Smooth muscle cell (in vitro differentiated cells): ENCODE data around the gene NHLRC1. TPM values are rescaled to one million over a fixed set of nuclear protein-coding genes. Genes with fewer than 3 reads are reported as not detected.

Experiments used
- DNase-seq: peaks from one replicate; lab custom pipeline; 2025; ENCODE audit not compliant: unreplicated experiment; lab: John Stamatoyannopoulos, UW
- H2AFZ ChIP-seq: fragments of 200-600 bp; sonication (generic); 2 replicates; pipeline ENCODE4 v1.6.0; 2016; ENCODE audit warnings: antibody characterized with exemption, low read depth, mild to moderate bottlenecking
- H3F3A ChIP-seq: fragments of 200-600 bp; sonication (generic); 2 replicates; pipeline ENCODE4 v1.6.0; 2017; ENCODE audit warnings: antibody characterized with exemption, low read depth
- H3K27ac ChIP-seq: fragments of 200-600 bp; sonication (generic); 2 replicates; pipeline ENCODE4 v1.5.1; 2016; ENCODE audit warnings: low read depth, mild to moderate bottlenecking
- H3K27me3 ChIP-seq: fragments of 200-600 bp; sonication (generic); 2 replicates; pipeline ENCODE4 v1.6.1; 2016; ENCODE audit warnings: low read depth, mild to moderate bottlenecking
- H3K36me3 ChIP-seq: fragments of 200-600 bp; sonication (generic); 2 replicates; pipeline ENCODE4 v1.5.1; 2016; ENCODE audit warnings: low read depth
- H3K4me1 ChIP-seq: fragments of 200-600 bp; sonication (generic); 2 replicates; pipeline ENCODE4 v1.5.1; 2016; ENCODE audit warnings: low read depth
- H3K4me2 ChIP-seq: fragments of 200-600 bp; sonication (generic); 2 replicates; pipeline ENCODE4 v1.6.0; 2016; ENCODE audit warnings: mild to moderate bottlenecking
- H3K4me3 ChIP-seq: fragments of 200-600 bp; sonication (generic); 2 replicates; pipeline ENCODE4 v1.5.1; 2016; ENCODE audit warnings: mild to moderate bottlenecking
- H3K79me2 ChIP-seq: fragments of 200-600 bp; sonication (generic); 2 replicates; pipeline ENCODE4 v1.6.0; 2016; ENCODE audit warnings: low read depth, mild to moderate bottlenecking
- H3K9ac ChIP-seq: fragments of 200-600 bp; sonication (generic); 2 replicates; pipeline ENCODE4 v1.6.0; 2016; ENCODE audit warnings: low read depth
- H3K9me3 ChIP-seq: fragments of 200-600 bp; sonication (generic); replicated peaks from 2 replicates; pipeline ENCODE4 v1.5.1; 2016; ENCODE audit warnings: low read depth
- H4K20me1 ChIP-seq: fragments of 200-600 bp; sonication (generic); 2 replicates; pipeline ENCODE4 v1.6.0; 2016; ENCODE audit warnings: low read depth
- WGBS: methylation state at CpG from one replicate; pipeline ENCODE4 v1.1.7; 2016; ENCODE audit warnings: low lambda C conversion rate; 5-methylcytosine and 5-hydroxymethylcytosine counted together
- polyA plus RNA-seq: library from polyadenylated mRNA; unstranded; fragments of >200 nt; fragmentation: Nextera tagmentation; extraction: Ambion mirVana; gene quantifications from 2 replicates; pipeline ENCODE4 v1.2.1, GENCODE V29; 2016
- total RNA-seq: library from RNA; depleted of rRNA; stranded (reverse); fragments of >200 nt; gene quantifications from 2 replicates; pipeline ENCODE4 v1.2.3, GENCODE V29; 2014
- TF ChIP-seq, protein P1 (sequence below): fragments of 200-600 bp; sonication (generic); IDR thresholded peaks from 2 replicates; pipeline ENCODE4 v1.5.1; 2017; ENCODE audit warnings: borderline replicate concordance, mild to moderate bottlenecking, antibody characterized with exemption; ENCODE audit not compliant: insufficient read depth, poor library complexity, severe bottlenecking

NHLRC1 gene
- total and polyA plus RNA-seq, 2 experiments from 2014 or later = 0.42 to 0.85 TPM

DNA sequence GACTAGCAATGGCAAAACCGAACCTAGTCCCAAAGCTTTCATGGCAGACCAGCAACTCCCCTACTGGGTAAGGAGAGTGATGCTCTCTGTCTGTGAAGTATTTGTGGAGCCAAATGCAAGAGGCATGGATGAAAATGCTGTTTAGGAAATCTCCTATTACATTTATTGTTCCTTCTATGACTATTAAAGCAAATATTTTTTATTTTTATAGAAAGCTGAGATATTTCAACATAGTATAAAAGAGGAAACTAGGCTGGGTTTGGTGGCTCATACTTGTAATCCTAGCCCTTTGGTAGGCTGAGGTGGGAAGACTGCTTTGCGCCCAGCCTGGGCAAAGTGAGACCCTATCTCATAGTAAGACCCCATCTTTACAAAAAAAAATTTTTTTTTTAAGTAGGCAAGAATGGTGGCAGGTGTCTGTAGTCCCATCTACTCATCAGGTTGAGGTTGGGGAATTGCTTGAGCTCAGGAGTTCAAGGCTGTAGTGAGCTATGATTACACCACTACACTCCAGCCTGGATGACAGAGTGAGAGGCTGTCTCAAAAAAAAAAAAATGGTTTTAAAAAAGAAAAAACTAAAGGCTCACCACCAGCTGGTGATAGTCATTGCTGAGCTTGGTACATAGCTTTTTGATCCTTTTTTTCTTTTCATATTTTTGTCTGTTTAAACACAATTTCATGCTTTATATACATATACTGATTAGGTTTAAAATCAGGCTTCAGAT lies 44.0 kb upstream of the NHLRC1 start:
- Histone ChIP-seq H3K36me3 (peaks cover 13% of the 10 kb centered on the region), H3K27ac (no peak overlapping the region), H3K9ac (no peak overlapping the region), H3K4me3 (no peak overlapping the region), H4K20me1 (no peaks in the 10 kb centered on the region), H3K4me2 (no peak overlapping the region), H2AFZ (no peak overlapping the region), H3K79me2 (no peaks in the 10 kb centered on the region), H3K27me3 (no peaks in the 10 kb centered on the region), H3K9me3 (no peaks in the 10 kb centered on the region), H3K4me1 (no peaks in the 10 kb centered on the region), H3F3A (no peaks in the 10 kb centered on the region)
- WGBS = 96% methylated on average over 2 of the region's 2 CpGs
- no peak for DNase-seq
- TF ChIP-seq, protein P1, sequence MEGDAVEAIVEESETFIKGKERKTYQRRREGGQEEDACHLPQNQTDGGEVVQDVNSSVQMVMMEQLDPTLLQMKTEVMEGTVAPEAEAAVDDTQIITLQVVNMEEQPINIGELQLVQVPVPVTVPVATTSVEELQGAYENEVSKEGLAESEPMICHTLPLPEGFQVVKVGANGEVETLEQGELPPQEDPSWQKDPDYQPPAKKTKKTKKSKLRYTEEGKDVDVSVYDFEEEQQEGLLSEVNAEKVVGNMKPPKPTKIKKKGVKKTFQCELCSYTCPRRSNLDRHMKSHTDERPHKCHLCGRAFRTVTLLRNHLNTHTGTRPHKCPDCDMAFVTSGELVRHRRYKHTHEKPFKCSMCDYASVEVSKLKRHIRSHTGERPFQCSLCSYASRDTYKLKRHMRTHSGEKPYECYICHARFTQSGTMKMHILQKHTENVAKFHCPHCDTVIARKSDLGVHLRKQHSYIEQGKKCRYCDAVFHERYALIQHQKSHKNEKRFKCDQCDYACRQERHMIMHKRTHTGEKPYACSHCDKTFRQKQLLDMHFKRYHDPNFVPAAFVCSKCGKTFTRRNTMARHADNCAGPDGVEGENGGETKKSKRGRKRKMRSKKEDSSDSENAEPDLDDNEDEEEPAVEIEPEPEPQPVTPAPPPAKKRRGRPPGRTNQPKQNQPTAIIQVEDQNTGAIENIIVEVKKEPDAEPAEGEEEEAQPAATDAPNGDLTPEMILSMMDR = no peak

DNA sequence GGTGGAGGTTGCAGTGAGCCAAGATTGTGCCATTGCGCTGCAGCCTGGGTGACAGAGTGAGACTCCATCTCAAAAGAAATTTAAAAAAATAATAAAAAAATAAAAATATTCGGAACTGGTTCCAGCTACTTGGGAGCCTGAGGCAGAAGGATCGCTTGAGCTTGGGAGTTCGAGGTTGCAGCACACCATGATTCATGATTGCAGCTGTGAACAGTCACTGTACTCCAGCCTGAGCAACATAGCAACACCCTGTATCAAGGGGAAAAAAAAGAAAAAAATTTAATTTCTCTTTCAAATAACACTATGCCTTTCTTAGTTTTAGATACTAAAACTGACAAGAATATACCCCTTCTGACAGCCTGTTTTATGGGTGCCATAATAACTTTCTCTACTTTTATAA lies 43.3 kb upstream of the NHLRC1 start:
- H3K36me3 ChIP-seq = peaks cover 13% of the 10 kb centered on the region
- H3F3A ChIP-seq = no peaks in the 10 kb centered on the region
- no peak overlapping the region for H3K4me3 ChIP-seq
- H2AFZ ChIP-seq = no peak overlapping the region
- no peak overlapping the region for H3K9ac ChIP-seq
- H3K79me2 ChIP-seq = no peaks in the 10 kb centered on the region
- no peak for DNase-seq
- H3K27me3 ChIP-seq = no peaks in the 10 kb centered on the region
- TF ChIP-seq, protein P1 = no peak
- H4K20me1 ChIP-seq = no peaks in the 10 kb centered on the region
- H3K4me1 ChIP-seq = no peaks in the 10 kb centered on the region
- H3K9me3 ChIP-seq = no peaks in the 10 kb centered on the region
- H3K4me2 ChIP-seq = no peak overlapping the region
- 93% methylated on average over 4 of the region's 4 CpGs for WGBS
- H3K27ac ChIP-seq = no peak overlapping the region

DNA sequence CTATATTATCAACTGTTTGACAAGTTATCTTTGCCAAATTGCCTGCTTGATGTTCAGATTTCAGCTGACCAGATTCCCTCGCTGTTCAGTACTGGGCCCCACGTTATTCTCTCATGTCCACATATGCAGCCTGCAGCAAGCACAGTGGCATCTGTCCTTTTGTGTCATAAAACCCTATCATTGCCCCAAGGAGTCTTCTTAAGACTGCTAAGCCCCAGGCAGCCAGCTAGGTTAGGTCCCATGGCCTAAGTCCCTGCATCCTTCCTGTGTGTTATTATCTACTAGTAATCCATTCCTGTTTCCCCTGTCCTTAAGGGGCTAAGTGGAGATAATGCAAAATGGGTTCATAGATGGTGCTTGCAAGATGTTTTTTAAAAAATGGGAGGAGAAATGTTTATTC lies 39.9 kb upstream of the NHLRC1 start:
- Histone ChIP-seq H2AFZ (no peak overlapping the region), H3K4me3 (no peak overlapping the region), H3K36me3 (peaks cover 4% of the 10 kb centered on the region), H3K27me3 (no peaks in the 10 kb centered on the region), H3K9ac (no peak overlapping the region), H3K4me2 (no peak overlapping the region), H4K20me1 (no peaks in the 10 kb centered on the region), H3K27ac (no peak overlapping the region), H3K4me1 (no peaks in the 10 kb centered on the region), H3K79me2 (no peaks in the 10 kb centered on the region), H3F3A (no peaks in the 10 kb centered on the region), H3K9me3 (no peaks in the 10 kb centered on the region)
- no peak for DNase-seq
- WGBS = 95% methylated on average over 2 of the region's 2 CpGs
- TF ChIP-seq, protein P1 = no peak

DNA sequence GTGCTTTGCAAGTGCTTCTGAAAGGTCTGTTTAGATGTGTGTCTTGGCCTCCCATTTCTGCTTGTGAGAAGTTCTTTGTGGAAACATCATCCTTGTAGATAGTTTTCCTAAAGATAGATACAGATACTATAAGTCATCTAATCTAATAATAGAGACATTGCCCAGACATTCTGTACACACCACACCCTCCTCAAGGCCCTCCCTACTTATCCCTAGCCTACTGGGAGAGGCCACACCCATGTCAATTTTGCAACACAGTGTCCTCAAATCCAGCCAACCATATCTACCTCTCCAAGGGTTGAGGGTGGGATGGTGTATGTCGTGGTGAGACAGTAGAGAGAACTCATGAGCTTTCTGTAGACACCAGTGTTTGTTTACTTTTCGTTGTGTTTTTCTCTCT lies 39.0 kb upstream of the NHLRC1 start:
- no peak overlapping the region for H3K9ac ChIP-seq
- TF ChIP-seq, protein P1 = no peak
- peaks cover under 1% of the 10 kb centered on the region for H3K4me1 ChIP-seq
- no peak for DNase-seq
- H2AFZ ChIP-seq = no peak overlapping the region
- WGBS = 93% methylated on average over 2 of the region's 2 CpGs
- no peaks in the 10 kb centered on the region for H4K20me1 ChIP-seq
- no peaks in the 10 kb centered on the region for H3K79me2 ChIP-seq
- no peak overlapping the region for H3K27ac ChIP-seq
- no peak overlapping the region for H3K4me3 ChIP-seq
- no peaks in the 10 kb centered on the region for H3F3A ChIP-seq
- H3K36me3 ChIP-seq = peaks cover 4% of the 10 kb centered on the region
- no peak overlapping the region for H3K4me2 ChIP-seq
- H3K27me3 ChIP-seq = no peaks in the 10 kb centered on the region
- no peaks in the 10 kb centered on the region for H3K9me3 ChIP-seq
